ENCODE measurements around the gene PC. TPM values are rescaled to one million over a fixed set of nuclear protein-coding genes. Genes with fewer than 3 reads are reported as not detected.

The PC gene
- total RNA-seq, 4 donors from 2014 or later, result 4.7 to 7.0 (median 5.6) TPM

DNA sequence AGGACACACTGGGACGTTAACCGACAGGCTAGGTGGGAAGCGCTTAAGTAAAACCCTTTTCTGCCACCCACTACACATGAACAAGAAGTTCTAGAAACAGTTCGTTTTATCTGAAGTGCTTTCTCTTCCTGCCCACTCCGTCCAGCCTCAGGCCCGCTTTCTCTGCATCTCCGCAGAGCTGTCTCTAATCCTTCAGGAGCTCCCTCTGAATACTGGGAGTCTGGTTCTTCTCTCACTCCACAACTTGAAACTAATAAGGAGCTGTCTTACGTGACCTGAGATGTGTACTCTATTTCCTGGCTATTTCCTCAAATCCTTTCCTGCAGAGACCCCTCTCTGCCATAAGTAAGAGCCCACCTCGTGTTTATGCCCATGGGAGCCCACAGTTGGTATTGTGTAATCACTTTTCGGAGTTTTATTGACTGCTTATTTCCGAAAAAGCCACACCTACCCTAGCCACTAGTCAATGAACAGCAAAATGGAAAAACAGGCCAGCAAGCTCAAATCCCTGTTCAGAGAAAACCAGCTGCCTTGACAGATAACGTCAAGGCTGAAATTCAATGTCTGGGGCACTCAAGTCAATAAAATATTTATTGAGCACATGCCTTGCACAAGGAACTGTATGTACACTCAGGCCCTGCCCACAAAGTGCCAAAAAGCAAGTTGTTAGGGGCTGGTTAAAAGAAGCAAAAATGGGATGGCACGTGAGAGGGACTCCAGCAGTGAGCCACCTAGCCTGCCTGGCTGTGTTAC, 4.9 kb downstream of the PC start:
- no peaks in the 10 kb centered on the region for H3K27me3 ChIP-seq
- TF ChIP-seq POLR2AphosphoS5 (IDR thresholded peaks at IDR 0.05) (no peak), POLR2A (IDR thresholded peaks at IDR 0.05) (no peak), EP300 (IDR thresholded peaks at IDR 0.05) (no peak)
- TF ChIP-seq, protein P1, sequence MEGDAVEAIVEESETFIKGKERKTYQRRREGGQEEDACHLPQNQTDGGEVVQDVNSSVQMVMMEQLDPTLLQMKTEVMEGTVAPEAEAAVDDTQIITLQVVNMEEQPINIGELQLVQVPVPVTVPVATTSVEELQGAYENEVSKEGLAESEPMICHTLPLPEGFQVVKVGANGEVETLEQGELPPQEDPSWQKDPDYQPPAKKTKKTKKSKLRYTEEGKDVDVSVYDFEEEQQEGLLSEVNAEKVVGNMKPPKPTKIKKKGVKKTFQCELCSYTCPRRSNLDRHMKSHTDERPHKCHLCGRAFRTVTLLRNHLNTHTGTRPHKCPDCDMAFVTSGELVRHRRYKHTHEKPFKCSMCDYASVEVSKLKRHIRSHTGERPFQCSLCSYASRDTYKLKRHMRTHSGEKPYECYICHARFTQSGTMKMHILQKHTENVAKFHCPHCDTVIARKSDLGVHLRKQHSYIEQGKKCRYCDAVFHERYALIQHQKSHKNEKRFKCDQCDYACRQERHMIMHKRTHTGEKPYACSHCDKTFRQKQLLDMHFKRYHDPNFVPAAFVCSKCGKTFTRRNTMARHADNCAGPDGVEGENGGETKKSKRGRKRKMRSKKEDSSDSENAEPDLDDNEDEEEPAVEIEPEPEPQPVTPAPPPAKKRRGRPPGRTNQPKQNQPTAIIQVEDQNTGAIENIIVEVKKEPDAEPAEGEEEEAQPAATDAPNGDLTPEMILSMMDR (IDR thresholded peaks at IDR 0.05), result no peak
- no peaks in the 10 kb centered on the region for H3K9me3 ChIP-seq
- no peak for ATAC-seq
- peaks cover 0 to 13% (median 9%) of the 10 kb centered on the region in 3 donors for H3K4me1 ChIP-seq
- H3K4me3 ChIP-seq, result no peak overlapping the region
- no peak overlapping the region for H3K27ac ChIP-seq
- 81 to 89% methylated on average over 10 to 13 of the region's 13 CpGs for WGBS, 2 donors (ENCODE audit: low coverage in 1 of 2)
- peaks cover 0 to 5% of the 10 kb centered on the region in 2 donors for H3K36me3 ChIP-seq

DNA sequence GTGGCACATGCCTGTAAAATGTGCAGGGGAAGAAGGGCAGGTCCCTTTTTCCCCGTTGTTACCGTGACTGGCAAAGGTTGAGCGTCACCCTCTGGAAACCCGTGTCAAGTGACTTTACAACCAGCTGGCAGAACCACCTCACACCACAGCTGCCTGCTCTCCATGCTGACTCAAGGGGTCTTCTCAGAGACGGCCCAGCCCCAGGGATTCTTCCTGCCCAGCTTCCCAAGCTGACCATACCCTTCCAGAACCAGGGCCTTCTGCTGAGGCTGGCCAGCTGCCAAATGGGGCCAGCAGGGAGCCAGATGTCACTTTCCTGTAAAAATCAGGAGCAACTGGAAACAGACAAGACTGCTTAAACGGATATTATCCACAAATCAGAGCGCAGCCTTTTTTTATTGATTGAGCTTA, 6.3 kb downstream of the PC start:
- TF ChIP-seq POLR2AphosphoS5 (IDR thresholded peaks at IDR 0.05), result no peak
- no peak for TF ChIP-seq EP300 (IDR thresholded peaks at IDR 0.05)
- TF ChIP-seq, protein P1 (IDR thresholded peaks at IDR 0.05), result no peak
- no peak for TF ChIP-seq POLR2A (IDR thresholded peaks at IDR 0.05)
- no peak for ATAC-seq
- Histone ChIP-seq H3K4me1 (peaks cover 0 to 4% (median under 1%) of the 10 kb centered on the region in 3 donors), H3K27ac (no peak overlapping the region), H3K36me3 (peaks cover 0 to 5% of the 10 kb centered on the region in 2 donors), H3K4me3 (no peak overlapping the region), H3K27me3 (no peaks in the 10 kb centered on the region), H3K9me3 (no peaks in the 10 kb centered on the region)
- WGBS, 2 donors (ENCODE audit: low coverage in 1 of 2), result 61 to 62% methylated on average over 4 to 5 of the region's 7 CpGs

DNA sequence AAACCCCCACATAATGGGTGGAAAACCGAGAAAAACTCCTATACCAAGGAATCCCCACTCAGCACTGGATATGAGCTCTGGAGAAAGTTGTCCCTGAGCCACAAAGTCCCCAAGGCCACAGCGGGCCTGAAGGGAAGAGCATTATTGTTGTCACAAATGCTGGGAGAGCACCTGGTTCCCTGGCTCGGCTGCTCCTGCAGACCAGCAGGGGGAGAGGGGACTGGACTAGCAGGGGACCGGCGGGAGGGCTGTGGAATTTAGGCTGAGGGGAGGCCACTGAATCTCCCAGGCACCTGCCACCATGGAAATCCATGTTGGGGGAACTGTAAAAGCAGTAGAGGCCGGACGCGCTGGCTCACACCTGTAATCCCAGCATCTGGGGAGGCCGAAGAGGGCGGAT, 7.0 kb downstream of the PC start:
- H3K4me1 ChIP-seq, result no peaks in the 10 kb centered on the region
- 90 to 93% methylated on average over 2 to 3 of the region's 10 CpGs for WGBS, 2 donors (ENCODE audit: low coverage in 1 of 2)
- ATAC-seq, result no peak
- no peak overlapping the region for H3K27ac ChIP-seq
- no peaks in the 10 kb centered on the region for H3K27me3 ChIP-seq
- TF ChIP-seq POLR2A (IDR thresholded peaks at IDR 0.05), result no peak
- no peaks in the 10 kb centered on the region for H3K9me3 ChIP-seq
- peaks cover 0 to 12% of the 10 kb centered on the region in 2 donors for H3K36me3 ChIP-seq
- no peak overlapping the region for H3K4me3 ChIP-seq

DNA sequence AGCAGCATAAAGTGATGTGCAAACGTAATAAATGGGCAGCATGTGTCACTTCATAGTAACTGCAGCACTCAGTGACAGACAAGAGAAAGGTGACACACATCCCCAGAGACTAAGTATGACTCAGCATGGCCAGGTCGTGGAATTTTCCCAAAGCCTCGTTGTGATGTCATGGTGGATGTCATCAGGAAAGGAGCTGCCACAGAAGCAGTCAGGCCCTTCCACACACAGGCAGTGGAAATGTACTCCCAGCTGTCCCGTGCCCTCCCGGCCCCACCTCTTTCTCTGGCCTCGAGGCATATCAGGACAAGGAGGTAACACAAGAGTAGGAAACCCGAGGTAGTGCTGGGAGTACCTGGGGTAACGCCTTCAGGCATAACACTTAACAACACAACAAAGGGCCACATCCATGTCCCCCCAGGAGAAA, 8.1 kb downstream of the PC start:
- Histone ChIP-seq H3K4me1 (no peaks in the 10 kb centered on the region), H3K4me3 (no peak overlapping the region), H3K9me3 (no peaks in the 10 kb centered on the region), H3K36me3 (peaks cover 0 to 12% of the 10 kb centered on the region in 2 donors), H3K27ac (no peak overlapping the region), H3K27me3 (no peaks in the 10 kb centered on the region)
- ATAC-seq, result peak; percentile 48
- TF ChIP-seq EP300 (IDR thresholded peaks at IDR 0.05), result no peak
- TF ChIP-seq, protein P1 (IDR thresholded peaks at IDR 0.05), result no peak
- no peak for TF ChIP-seq POLR2AphosphoS5 (IDR thresholded peaks at IDR 0.05)
- TF ChIP-seq POLR2A (IDR thresholded peaks at IDR 0.05), result no peak
- 57 to 61% methylated on average over 2 to 7 of the region's 8 CpGs for WGBS, 2 donors (ENCODE audit: low coverage in 1 of 2)

DNA sequence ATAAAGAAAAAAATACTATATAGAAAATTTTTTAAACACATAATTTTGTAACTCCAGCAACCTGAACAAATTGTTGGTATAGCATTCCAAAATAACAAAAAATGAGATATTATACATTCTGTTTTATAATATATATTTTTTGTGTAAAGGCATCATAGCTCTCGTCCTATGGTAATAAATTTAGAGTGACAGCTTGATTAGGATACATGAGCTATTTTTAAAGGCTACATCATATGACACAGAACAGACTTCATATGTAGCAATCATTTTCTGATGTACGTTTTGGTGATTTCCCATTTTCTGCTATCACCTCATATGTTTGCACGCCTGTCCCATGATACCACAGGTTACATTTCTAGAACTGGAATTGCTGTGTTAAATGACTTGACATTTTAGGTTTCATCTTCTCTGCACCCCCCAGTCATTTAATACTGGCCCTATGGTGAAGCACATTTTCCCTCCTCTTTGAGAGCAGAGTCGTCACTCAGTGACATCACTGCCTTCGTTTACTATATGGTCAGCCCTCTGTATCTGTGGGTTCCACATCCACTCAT, 19.5 kb downstream of the PC start:
- no peaks in the 10 kb centered on the region for H3K27me3 ChIP-seq
- H3K27ac ChIP-seq, result no peak overlapping the region
- peaks cover 0 to 3% of the 10 kb centered on the region in 2 donors for H3K36me3 ChIP-seq
- no peaks in the 10 kb centered on the region for H3K9me3 ChIP-seq
- no peak for TF ChIP-seq POLR2A (IDR thresholded peaks at IDR 0.05)
- TF ChIP-seq, protein P1 (IDR thresholded peaks at IDR 0.05), result no peak
- no peak for TF ChIP-seq POLR2AphosphoS5 (IDR thresholded peaks at IDR 0.05)
- no peak for TF ChIP-seq EP300 (IDR thresholded peaks at IDR 0.05)
- no peak overlapping the region for H3K4me3 ChIP-seq
- no peaks in the 10 kb centered on the region for H3K4me1 ChIP-seq
- WGBS, 2 donors (ENCODE audit: low coverage in 1 of 2), result 89% methylated on average over 3 to 5 of the region's 5 CpGs
- ATAC-seq, result no peak
